SK-N-SH (cell line): ENCODE measurements around the gene EXOC6B. TPM values are rescaled to one million over a fixed set of nuclear protein-coding genes. Genes with fewer than 3 reads are reported as not detected.
A peak's percentile ranks its signal among the peaks of the same experiment; 100 is the strongest.

Experiments
- CTCF ChIA-PET: fragments of 300-600, 350-600 bp; formaldehyde crosslinking; extraction: SDS; loops from one replicate; lab custom pipeline; 2021; lab: Yijun Ruan, JAX
- POLR2A ChIA-PET: fragments of 350-600 bp; sonication (Branson Sonifier 250); formaldehyde crosslinking; extraction: SDS; loops from one replicate; lab custom pipeline; 2020; ENCODE audit warnings: antibody characterized with exemption, inconsistent platforms; lab: Yijun Ruan, JAX
- DNase-seq: peaks from one replicate; pipeline ENCODE4 v3.0.0; 2012
- H2AFZ ChIP-seq: fragments of 200-600 bp; sonication (generic); 2 replicates; pipeline ENCODE4 v1.8.1; 2016; ENCODE audit warnings: antibody characterized with exemption, mild to moderate bottlenecking, low read depth
- H3F3A ChIP-seq: fragments of 200-600 bp; sonication (generic); replicated peaks from 2 replicates; pipeline ENCODE3; 2016; ENCODE audit warnings: antibody characterized with exemption, mild to moderate bottlenecking; ENCODE audit not compliant: insufficient read depth
- H3K27ac ChIP-seq, 2 experiments: fragments of 200-500 bp in 1 of 2; fragments of 200-600 bp in 1 of 2; sonication (Bioruptor generic) in 1 of 2; sonication (generic), shearing (Covaris generic) in 1 of 2; 2 replicates each; pipeline versions ENCODE4 v1.5.1 to v1.6.1; 2014 to 2016; ENCODE audit warnings: low read depth in 2 of 2, inconsistent platforms in 1 of 2, low read length in 1 of 2, mild to moderate bottlenecking in 1 of 2, mixed read lengths in 1 of 2
- H3K27me3 ChIP-seq: fragments of 200-600 bp; sonication (generic), shearing (Covaris generic); 2 replicates; pipeline ENCODE4 v1.6.1; 2016; ENCODE audit warnings: mixed run types; ENCODE audit not compliant: insufficient read depth
- H3K36me3 ChIP-seq, 2 experiments: fragments of 200-500 bp in 1 of 2; fragments of 200-600 bp in 1 of 2; sonication (Bioruptor generic) in 1 of 2; sonication (generic) in 1 of 2; replicated peaks in 1 of 2; 2 replicates each; pipeline versions ENCODE3 to v1.5.1; 2014 to 2016; ENCODE audit warnings: low read length in 1 of 2, mild to moderate bottlenecking in 1 of 2; ENCODE audit not compliant: insufficient read depth in 2 of 2, control insufficient read depth in 1 of 2
- H3K4me1 ChIP-seq, 2 experiments: fragments of 200-500 bp in 1 of 2; fragments of 200-600 bp in 1 of 2; sonication (Bioruptor generic) in 1 of 2; sonication (generic), shearing (Covaris generic) in 1 of 2; 2 replicates each; pipeline versions ENCODE4 v1.5.1 to v1.6.1; 2014 to 2016; ENCODE audit warnings: low read depth in 1 of 2, low read length in 1 of 2, mixed run types in 1 of 2; ENCODE audit not compliant: insufficient read depth in 2 of 2, control insufficient read depth in 1 of 2
- H3K4me2 ChIP-seq: fragments of 200-600 bp; sonication (generic), shearing (Covaris generic); 2 replicates; pipeline ENCODE4 v1.6.1; 2017; ENCODE audit warnings: mixed run types
- H3K4me3 ChIP-seq, 2 experiments: fragments of 200-500 bp in 1 of 2; fragments of 200-600 bp in 1 of 2; sonication (Bioruptor generic) in 1 of 2; sonication (generic), shearing (Covaris generic) in 1 of 2; 2 replicates each; pipeline versions ENCODE4 v1.5.1 to v1.8.1; 2014 to 2016; ENCODE audit warnings: low read depth in 2 of 2, inconsistent platforms in 1 of 2, low read length in 1 of 2, mild to moderate bottlenecking in 1 of 2, mixed read lengths in 1 of 2, moderate library complexity in 1 of 2
- H3K79me2 ChIP-seq: fragments of 200-600 bp; sonication (generic); 2 replicates; pipeline ENCODE4 v1.8.1; 2017; ENCODE audit warnings: mild to moderate bottlenecking; ENCODE audit not compliant: insufficient read depth
- H3K9ac ChIP-seq: fragments of 200-600 bp; sonication (generic); 2 replicates; pipeline ENCODE4 v1.6.1; 2017; ENCODE audit warnings: mixed run types
- H3K9me2 ChIP-seq: fragments of 200-600 bp; sonication (generic); 2 replicates; pipeline ENCODE4 v1.6.1; 2017; ENCODE audit warnings: mixed run types
- H3K9me3 ChIP-seq: fragments of 200-600 bp; sonication (generic); 2 replicates; pipeline ENCODE4 v1.6.1; 2017; ENCODE audit warnings: mixed run types, mild to moderate bottlenecking, moderate library complexity
- H4K20me1 ChIP-seq: fragments of 200-600 bp; sonication (generic); 2 replicates; pipeline ENCODE4 v1.6.1; 2017; ENCODE audit warnings: mild to moderate bottlenecking, mixed run types; ENCODE audit not compliant: insufficient read depth
- CTCF ChIP-seq: fragments of 200-600 bp; sonication (generic); IDR thresholded peaks from 2 replicates; pipeline ENCODE4 v1.6.1; 2017; ENCODE audit warnings: antibody characterized with exemption, mild to moderate bottlenecking, moderate library complexity
- ELF1 ChIP-seq: IDR thresholded peaks from 2 replicates; pipeline ENCODE4 v1.4.0; 2012
- EP300 ChIP-seq, 2 experiments: IDR thresholded peaks; 2 replicates each; pipeline versions ENCODE4 v1.4.0 to v1.6.1; 2012; ENCODE audit warnings: borderline replicate concordance in 1 of 2, low read depth in 1 of 2, low read length in 1 of 2
- EZH2phosphoT487 ChIP-seq: fragments of 200-600 bp; sonication (generic); IDR thresholded peaks from 2 replicates; pipeline ENCODE4 v1.6.1; 2017; ENCODE audit warnings: low read depth, mixed run types, mild to moderate bottlenecking, antibody characterized with exemption, moderate library complexity, borderline replicate concordance
- FOSL2 ChIP-seq: IDR thresholded peaks from 2 replicates; pipeline ENCODE4 v1.4.0; 2012; ENCODE audit warnings: low read depth, mild to moderate bottlenecking, moderate library complexity, borderline replicate concordance
- GABPA ChIP-seq: IDR thresholded peaks from 2 replicates; pipeline ENCODE4 v1.4.0; 2012; ENCODE audit warnings: low read depth, mild to moderate bottlenecking
- JUND ChIP-seq: IDR thresholded peaks from 2 replicates; pipeline ENCODE4 v1.4.0; 2012
- NFIC ChIP-seq: IDR thresholded peaks from 2 replicates; pipeline ENCODE4 v1.4.0; 2012; ENCODE audit warnings: borderline replicate concordance
- NRF1 ChIP-seq: IDR thresholded peaks from 2 replicates; pipeline ENCODE4 v1.6.1; 2012; ENCODE audit warnings: low read depth, mild to moderate bottlenecking, low read length
- PBX3 ChIP-seq: IDR thresholded peaks from 2 replicates; pipeline ENCODE4; 2012
- RCOR1 ChIP-seq: fragments of 150-350 bp; IDR thresholded peaks from 2 replicates; pipeline ENCODE4 v1.6.1; 2017; ENCODE audit warnings: antibody characterized with exemption, low read length
- REST ChIP-seq: IDR thresholded peaks from 2 replicates; pipeline ENCODE4 v1.6.1; 2012; ENCODE audit warnings: mild to moderate bottlenecking, low read depth, low read length, moderate library complexity
- SIN3A ChIP-seq: IDR thresholded peaks from 2 replicates; pipeline ENCODE4 v1.6.1; 2012; ENCODE audit warnings: low read depth, mild to moderate bottlenecking, low read length, moderate library complexity, borderline replicate concordance
- SMC3 ChIP-seq: IDR thresholded peaks from 2 replicates; pipeline ENCODE4 v1.6.1; 2012; ENCODE audit warnings: low read depth, low read length, improper control_type of control experiment
- TCF12 ChIP-seq: IDR thresholded peaks from 2 replicates; pipeline ENCODE4 v1.4.0; 2012
- TEAD4 ChIP-seq: IDR thresholded peaks from 2 replicates; pipeline ENCODE4 v1.4.0; 2012; ENCODE audit warnings: mild to moderate bottlenecking, borderline replicate concordance; ENCODE audit not compliant: insufficient read depth
- USF1 ChIP-seq: IDR thresholded peaks from 2 replicates; pipeline ENCODE4 v1.4.0; 2012; ENCODE audit warnings: low read depth, borderline replicate concordance
- USF2 ChIP-seq: fragments of 150-350 bp; IDR thresholded peaks from 2 replicates; pipeline ENCODE4 v1.6.1; 2017; ENCODE audit warnings: antibody characterized with exemption, low read length, low read depth, borderline replicate concordance
- ZBTB33 ChIP-seq: IDR thresholded peaks from 2 replicates; pipeline ENCODE4 v1.4.0; 2012; ENCODE audit warnings: low read depth, borderline replicate concordance
- WGBS: methylation state at CpG from one replicate; pipeline ENCODE4 v1.1.6; 2017; ENCODE audit warnings: low lambda C conversion rate; 5-methylcytosine and 5-hydroxymethylcytosine counted together
- polyA plus RNA-seq, 3 experiments: library from polyadenylated mRNA; depleted of rRNA; stranded (reverse); fragments of >200 nt; gene quantifications; 2 replicates each; pipeline ENCODE4 v1.2.3, GENCODE V29; 2012

Gene EXOC6B
- polyA plus RNA-seq, 1 of the 3 experiments (the other 2 are of a cell fraction) = 7.4 TPM

GRCh38 chr2:72803151-72803550 is 22.7 kb downstream of the EXOC6B start:
- Histone ChIP-seq H3K36me3 (no peaks in the 10 kb centered on the region), H3K9ac (no peak overlapping the region), H3K9me2 (no peaks in the 10 kb centered on the region), H3K27me3 (no peaks in the 10 kb centered on the region), H3K79me2 (peaks cover 2% of the 10 kb centered on the region; the same call in 1 of the 2 replicates), H4K20me1 (no peaks in the 10 kb centered on the region), H3K4me1 (no peaks in the 10 kb centered on the region)
- DNase-seq = no peak
- CTCF ChIA-PET = interaction anchor here (1.3 kb wide), 1 partner anchor 57 kb away, joined by 5 read pairs; no protein-coding TSS in a partner anchor
- TF ChIP-seq EP300 (IDR thresholded peaks at IDR 0.05; ENCODE audit: borderline replicate concordance in 1 of 2, low read depth in 1 of 2, low read length in 1 of 2) (no peak), NRF1 (no peak), TEAD4 (no peak), REST (no peak), SIN3A (no peak), FOSL2 (no peak), GABPA (no peak), TCF12 (no peak), ELF1 (no peak), PBX3 (no peak), ZBTB33 (no peak), EZH2phosphoT487 (no peak), USF2 (no peak), JUND (no peak), CTCF (no peak), NFIC (no peak), SMC3 (no peak), USF1 (no peak), RCOR1 (no peak)
- TF ChIP-seq, all 33 proteins: peak for 0
- POLR2A ChIA-PET = no interaction called here
- Histone ChIP-seq H2AFZ (no peak overlapping the region), H3K4me2 (no peak overlapping the region), H3K9me3 (no peaks in the 10 kb centered on the region), H3K27ac (0 out of 4 replicates have a peak overlapping the region, but pooled peaks of 1 of the 2 experiments have one; percentile 14), H3F3A (peaks cover 7% of the 10 kb centered on the region), H3K4me3 (no peak overlapping the region)
- WGBS = 81% methylated on average over 1 of the region's 1 CpG
